HG03520 (cell line): Measurements from ENCODE around the gene NRP1.

Experiments used
- ATAC-seq: cut with Tn5 transposase; IDR thresholded peaks from one replicate; pipeline ENCODE4 v1.9.1; 2021; ENCODE audit warnings: mild to moderate bottlenecking, moderate library complexity; ENCODE audit not compliant: unreplicated experiment

The NRP1 gene

GRCh38 chr10:33133557-33133956 is 200.9 kb downstream of the NRP1 start:
- ATAC-seq: no peak

GRCh38 chr10:33132626-33133025 is 201.8 kb downstream of the NRP1 start:
- no peak for ATAC-seq

DNA sequence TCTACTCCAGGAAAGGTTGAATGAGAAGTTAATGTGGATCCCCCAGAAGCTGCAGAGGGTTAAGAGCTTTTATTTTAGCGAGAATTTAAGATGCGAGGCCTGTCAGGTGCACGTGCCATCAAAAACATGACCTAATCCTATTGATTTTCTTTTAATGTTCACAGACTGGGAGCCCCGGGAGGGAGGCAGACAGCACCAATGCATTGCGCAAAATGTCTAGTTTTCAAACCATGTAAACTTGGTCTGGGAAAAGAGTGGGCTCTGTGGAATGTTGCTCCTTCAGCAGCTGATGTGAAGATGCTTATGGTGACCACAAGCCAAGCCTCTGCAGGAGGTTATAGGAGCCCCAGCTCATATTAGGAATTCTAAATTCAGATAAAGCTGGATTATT is 204.5 kb downstream of the NRP1 start:
- ATAC-seq: no peak

DNA sequence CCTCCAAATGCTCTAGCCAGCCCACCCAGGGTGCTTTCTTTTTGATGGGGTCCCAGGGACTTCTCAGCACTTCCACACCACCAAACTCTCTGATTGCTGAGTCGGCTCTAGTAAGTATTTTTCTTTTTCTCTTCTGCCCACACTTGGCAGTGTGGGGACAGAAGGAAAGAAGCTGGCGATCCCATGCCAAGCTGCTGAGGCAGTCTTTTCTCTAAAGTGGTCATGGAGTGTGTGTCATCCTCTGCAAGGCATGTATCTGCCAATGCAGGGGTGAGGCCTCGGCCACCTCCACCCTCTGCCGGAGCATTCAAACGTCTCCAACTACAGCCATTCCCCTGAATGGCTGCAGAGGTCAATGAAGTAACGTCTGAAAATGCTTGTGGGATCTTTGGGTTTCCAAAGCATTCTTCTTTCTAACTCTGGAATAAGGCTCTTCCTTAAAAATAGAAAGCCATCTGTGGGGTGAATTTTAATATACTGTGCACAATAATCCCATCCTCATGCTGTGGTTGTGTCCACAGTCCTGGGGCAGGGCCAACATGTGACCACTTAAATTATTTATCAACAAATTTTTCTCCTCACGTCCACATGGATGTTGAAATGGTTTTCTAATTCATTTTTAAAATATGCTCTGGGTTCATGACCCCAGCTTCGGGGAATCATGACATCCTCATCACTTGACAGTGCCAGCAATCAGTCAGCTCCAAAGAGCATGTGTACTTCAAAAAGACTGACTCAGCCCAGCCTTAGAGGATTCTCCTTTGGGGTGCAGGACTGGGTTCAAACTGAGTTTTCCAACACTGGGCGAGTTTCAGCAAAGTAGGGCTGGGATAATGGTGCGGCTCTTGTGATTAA is 205.1 kb downstream of the NRP1 start:
- ATAC-seq: no peak

DNA sequence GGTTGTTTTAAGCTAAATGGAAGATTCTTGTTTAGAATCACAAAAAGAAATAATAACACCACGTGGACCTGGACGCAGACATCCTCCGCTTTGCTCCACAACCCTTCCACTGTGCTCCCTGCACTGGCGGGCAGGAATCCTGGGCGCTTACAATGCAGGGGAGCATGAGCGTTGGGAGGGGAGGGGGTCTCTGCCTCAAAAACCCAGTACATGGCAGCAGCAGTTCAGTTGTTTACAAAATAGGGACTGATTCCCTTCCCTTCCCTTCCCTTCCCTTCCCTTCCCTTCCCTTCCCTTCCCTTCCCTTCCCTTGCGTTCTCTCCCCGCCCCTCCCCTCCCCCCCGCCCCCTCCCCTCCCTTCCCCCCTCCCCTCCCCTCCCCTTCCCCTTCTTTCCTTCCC is 206.8 kb downstream of the NRP1 start:
- ATAC-seq: no peak
